ENCODE data around the gene KIF16B. TPM values are rescaled to one million over a fixed set of nuclear protein-coding genes. Genes with fewer than 3 reads are reported as not detected.

KIF16B gene
- total RNA-seq, 4 donors from 2014 or later: 16.6 to 29.6 (median 20.2) TPM

- no peak overlapping the region for H3K4me3 ChIP-seq
- H3K36me3 ChIP-seq: peaks cover 0 to 62% (median 7%) of the 10 kb centered on the region in 3 donors
- H3K9me3 ChIP-seq: peaks cover 0 to 11% (median 0%) of the 10 kb centered on the region in 3 donors
- H3K27me3 ChIP-seq: no peaks in the 10 kb centered on the region
- no peak for DNase-seq
- no peak for TF ChIP-seq POLR2A (IDR thresholded peaks at IDR 0.05)
- no peak for TF ChIP-seq CTCF (IDR thresholded peaks at IDR 0.05)
- H3K27ac ChIP-seq: no peak overlapping the region
- no peaks in the 10 kb centered on the region for H3K4me1 ChIP-seq
- WGBS, 2 donors: 89 to 90% methylated on average over 5 of the region's 5 CpGs
- intact Hi-C loops (cut with DNase I): no loop called here
Observed at GRCh38 chr20:16407251-16408067, 165.8 kb downstream of the KIF16B start.

- H3K36me3 ChIP-seq: peaks cover 0 to 54% (median 7%) of the 10 kb centered on the region in 3 donors
- no peak for DNase-seq
- 80 to 86% methylated on average over 6 of the region's 6 CpGs for WGBS, 2 donors
Observed at GRCh38 chr20:16405254-16405653, 168.0 kb downstream of the KIF16B start.

GRCh38 chr20:16404640-16405039 lies 168.6 kb downstream of the KIF16B start:
- Histone ChIP-seq H3K4me3 (no peak overlapping the region), H3K27me3 (no peaks in the 10 kb centered on the region), H3K27ac (no peak overlapping the region), H3K36me3 (peaks cover 0 to 60% (median 7%) of the 10 kb centered on the region in 3 donors), H3K9me3 (no peaks in the 10 kb centered on the region), H3K4me1 (no peaks in the 10 kb centered on the region)
- 88 to 96% methylated on average over 9 of the region's 9 CpGs for WGBS, 2 donors
- no peak for TF ChIP-seq CTCF (IDR thresholded peaks at IDR 0.05)
- TF ChIP-seq POLR2A (IDR thresholded peaks at IDR 0.05): no peak
- intact Hi-C loops (cut with DNase I): no loop called here
- no peak for DNase-seq

More at GRCh38 chr20:16405254-16405653, 168.0 kb downstream of the KIF16B start:
- Histone ChIP-seq H3K27ac (no peak overlapping the region), H3K4me3 (no peak overlapping the region), H3K27me3 (no peaks in the 10 kb centered on the region), H3K9me3 (no peaks in the 10 kb centered on the region), H3K4me1 (no peaks in the 10 kb centered on the region)
- TF ChIP-seq POLR2A (IDR thresholded peaks at IDR 0.05): no peak
- TF ChIP-seq CTCF (IDR thresholded peaks at IDR 0.05): no peak
- intact Hi-C loops (cut with DNase I): no loop called here

- intact Hi-C loops (cut with DNase I): no loop called here
- no peaks in the 10 kb centered on the region for H3K4me1 ChIP-seq
- no peak overlapping the region for H3K4me3 ChIP-seq
- H3K36me3 ChIP-seq: peaks cover 0 to 64% (median 7%) of the 10 kb centered on the region in 3 donors
- H3K27me3 ChIP-seq: no peaks in the 10 kb centered on the region
- TF ChIP-seq POLR2A (IDR thresholded peaks at IDR 0.05) (no peak), CTCF (IDR thresholded peaks at IDR 0.05) (no peak)
- WGBS, 2 donors: 90 to 91% methylated on average over 5 of the region's 5 CpGs
- no peaks in the 10 kb centered on the region for H3K9me3 ChIP-seq
- no peak overlapping the region for H3K27ac ChIP-seq
- DNase-seq: no peak
Observed at GRCh38 chr20:16404171-16404570, 169.1 kb downstream of the KIF16B start.

GRCh38 chr20:16400234-16400633 lies 173.0 kb downstream of the KIF16B start:
- no peaks in the 10 kb centered on the region for H3K27me3 ChIP-seq
- no peaks in the 10 kb centered on the region for H3K9me3 ChIP-seq
- H3K27ac ChIP-seq: no peak overlapping the region
- H3K36me3 ChIP-seq: peaks cover 0 to 60% (median 4%) of the 10 kb centered on the region in 3 donors
- TF ChIP-seq CTCF (IDR thresholded peaks at IDR 0.05) (no peak), POLR2A (IDR thresholded peaks at IDR 0.05) (no peak)
- H3K4me3 ChIP-seq: no peak overlapping the region
- no peak for DNase-seq
- H3K4me1 ChIP-seq: peaks cover 0 to 15% (median 0%) of the 10 kb centered on the region in 3 donors
- intact Hi-C loops (cut with DNase I): no loop called here
